Endothelial cell of umbilical vein (primary cell): ENCODE results near the gene GLCE. TPM values are rescaled to one million over a fixed set of nuclear protein-coding genes. Genes with fewer than 3 reads are reported as not detected.

Experiments used
- BruUV-seq: library from RNA; stranded (reverse); fragments of 400-500 nt; replicated peaks from 2 replicates; lab custom pipeline; 2021; lab: Mats Ljungman, UMichigan
- CTCF ChIA-PET: fragments of 300-600, 350-600 bp; sonication (Branson Sonifier 250); formaldehyde crosslinking; loops from one replicate; lab custom pipeline; 2021; ENCODE audit warnings: antibody characterized with exemption, inconsistent platforms; lab: Charles Lee
- POLR2A ChIA-PET: fragments of 300-600, 350-600 bp; sonication (Branson Sonifier 250); formaldehyde crosslinking; loops from one replicate; lab custom pipeline; 2021; ENCODE audit warnings: antibody characterized with exemption, inconsistent platforms; lab: Charles Lee
- DNase-seq: peaks from one replicate; pipeline ENCODE4 v3.0.0-alpha.2; 2011; ENCODE audit warnings: low read depth, low spot score
- FAIRE-seq: peaks from 2 replicates; lab custom pipeline; 2011; peaks lifted over from hg19 to GRCh38; lab: Jason Lieb, UNC
- H2AFZ ChIP-seq: 2 replicates; pipeline ENCODE4 v1.6.0; 2012; ENCODE audit warnings: low read depth, low read length, control low read depth, inconsistent platforms
- H3K27ac ChIP-seq: 2 replicates; pipeline ENCODE4 v1.5.1; 2011; ENCODE audit warnings: low read depth, mild to moderate bottlenecking, control low read depth, low read length, moderate library complexity; ENCODE audit not compliant: insufficient read depth
- H3K27me3 ChIP-seq, 2 experiments: 2 replicates each; pipeline versions ENCODE4 v1.6.0 to v1.6.1; 2011; ENCODE audit warnings: low read length in 2 of 2, mixed read lengths in 1 of 2; ENCODE audit not compliant: control insufficient read depth in 2 of 2, insufficient read depth in 2 of 2
- H3K36me3 ChIP-seq, 2 experiments: 2 replicates in 1 of 2; 3 replicates in 1 of 2; pipeline ENCODE4 v1.5.1; 2011; ENCODE audit warnings: low read length in 2 of 2, mild to moderate bottlenecking in 1 of 2, moderate library complexity in 1 of 2; ENCODE audit not compliant: control insufficient read depth in 2 of 2, insufficient read depth in 2 of 2; ENCODE audit errors: extremely low read depth in 1 of 2
- H3K4me1 ChIP-seq: 3 replicates; pipeline ENCODE4 v1.5.1; 2011; ENCODE audit warnings: mild to moderate bottlenecking, low read length; ENCODE audit not compliant: control insufficient read depth, insufficient read depth; ENCODE audit errors: extremely low read depth
- H3K4me2 ChIP-seq: 2 replicates; pipeline ENCODE4 v1.6.1; 2011; ENCODE audit warnings: low read length, control low read depth, mixed read lengths; ENCODE audit not compliant: insufficient read depth
- H3K4me3 ChIP-seq, 3 experiments: fragments of 200-600 bp in 1 of 3; sonication (generic), shearing (Covaris generic) in 1 of 3; replicated peaks in 1 of 3; 2 replicates each; pipeline ENCODE4 v1.5.1; 2011 to 2016; ENCODE audit warnings: control low read depth in 3 of 3, low read length in 3 of 3, mild to moderate bottlenecking in 2 of 3, inconsistent platforms in 1 of 3, low read depth in 1 of 3, moderate library complexity in 1 of 3; ENCODE audit not compliant: insufficient read depth in 1 of 3
- H3K79me2 ChIP-seq: 2 replicates; pipeline ENCODE4 v1.6.0; 2012; ENCODE audit warnings: low read length, inconsistent platforms; ENCODE audit not compliant: control insufficient read depth, insufficient read depth
- H3K9ac ChIP-seq: replicated peaks from 2 replicates; pipeline ENCODE3; 2011; ENCODE audit warnings: low read length, control low read depth; ENCODE audit not compliant: insufficient read depth; ENCODE audit errors: extremely low read depth
- H3K9me1 ChIP-seq: replicated peaks from 3 replicates; pipeline ENCODE4 v1.6.0; 2011; ENCODE audit warnings: mild to moderate bottlenecking, low read length; ENCODE audit not compliant: control insufficient read depth, insufficient read depth; ENCODE audit errors: extremely low read depth
- H3K9me3 ChIP-seq: replicated peaks from 2 replicates; pipeline ENCODE4 v1.5.1; 2012; ENCODE audit warnings: low read length, inconsistent platforms; ENCODE audit not compliant: control insufficient read depth, insufficient read depth
- H4K20me1 ChIP-seq: replicated peaks from 2 replicates; pipeline ENCODE3; 2011; ENCODE audit warnings: mild to moderate bottlenecking, low read length; ENCODE audit not compliant: control insufficient read depth, insufficient read depth; ENCODE audit errors: extremely low read depth
- EZH2 ChIP-seq: IDR thresholded peaks from 2 replicates; pipeline ENCODE4 v1.6.1; 2012; ENCODE audit warnings: borderline replicate concordance, low read depth, mild to moderate bottlenecking, moderate library complexity, low read length, inconsistent platforms; ENCODE audit not compliant: severe bottlenecking
- FOS ChIP-seq: IDR thresholded peaks from 2 replicates; pipeline ENCODE4 v1.6.1; 2011; ENCODE audit warnings: mild to moderate bottlenecking, low read length, moderate library complexity, borderline replicate concordance; ENCODE audit not compliant: insufficient read depth
- GATA2 ChIP-seq: IDR thresholded peaks from 2 replicates; pipeline ENCODE4 v1.7.0; 2011; ENCODE audit warnings: low read depth, mild to moderate bottlenecking, moderate library complexity, mixed read lengths, low read length; ENCODE audit not compliant: insufficient read length, insufficient read depth
- JUN ChIP-seq: IDR thresholded peaks from 2 replicates; pipeline ENCODE4 v1.6.1; 2011; ENCODE audit warnings: borderline replicate concordance, low read depth; ENCODE audit not compliant: insufficient read length, insufficient read depth
- MYC ChIP-seq: IDR thresholded peaks from one replicate; pipeline ENCODE4 v1.6.1; 2011; ENCODE audit warnings: mild to moderate bottlenecking, low read depth, low read length
- POLR2A ChIP-seq: IDR thresholded peaks from 2 replicates; pipeline ENCODE4 v1.6.1; 2012; ENCODE audit warnings: low read depth, mild to moderate bottlenecking, control low read depth, low read length
- POLR2AphosphoS5 ChIP-seq: IDR thresholded peaks from 2 replicates; pipeline ENCODE4 v1.6.1; 2012; ENCODE audit warnings: low read depth, mild to moderate bottlenecking, control low read depth, low read length, moderate library complexity; ENCODE audit not compliant: insufficient read depth
- dilution Hi-C: fragments of 300-500 bp; cut with MboI; formaldehyde crosslinking; loops from one replicate; pipeline ENCODE4 v1.15.0; 2019; ENCODE audit warnings: low sequenced_read_pairs; ENCODE audit not compliant: extremely low pct_ligation_motif_present
- intact Hi-C: fragments of 100-400 bp; cut with micrococcal nuclease; formaldehyde crosslinking; loops from one replicate; pipeline ENCODE4 v1.10.0; 2022
- polyA plus RNA-seq, 4 experiments: library from polyadenylated mRNA; depleted of rRNA in 3 of 4; stranded (reverse) in 3 of 4; unstranded in 1 of 4; fragments of >200 nt; gene quantifications; 2 replicates each; pipeline versions ENCODE4 v1.2.1 to v1.2.3, GENCODE V29; 2011 to 2012; ENCODE audit warnings: missing spikeins in 1 of 4
- total RNA-seq: library from RNA; stranded (reverse); gene quantifications from 2 replicates; pipeline ENCODE4 v1.2.3, GENCODE V29; 2021
- TF ChIP-seq, protein P1 (sequence below), 2 donors: IDR thresholded peaks; 1 replicate in 1 of 2; 2 replicates in 1 of 2; pipeline ENCODE4 v1.5.1; 2011; ENCODE audit warnings: low read length in 2 of 2, mild to moderate bottlenecking in 2 of 2, moderate library complexity in 2 of 2, control low read depth in 1 of 2, inconsistent platforms in 1 of 2, low read depth in 1 of 2; ENCODE audit not compliant: insufficient read depth in 1 of 2; ENCODE audit errors: extremely low read depth in 1 of 2
- TF ChIP-seq, protein P2 (sequence below): IDR thresholded peaks from 2 replicates; pipeline ENCODE4 v1.6.1; 2011; ENCODE audit not compliant: insufficient read depth, insufficient read length

Gene GLCE
- total and polyA plus RNA-seq, 2 donors (not counting 3 experiments of a cell fraction or from before 2014, with no cell fraction given): 48.1 to 86.6 TPM

DNA sequence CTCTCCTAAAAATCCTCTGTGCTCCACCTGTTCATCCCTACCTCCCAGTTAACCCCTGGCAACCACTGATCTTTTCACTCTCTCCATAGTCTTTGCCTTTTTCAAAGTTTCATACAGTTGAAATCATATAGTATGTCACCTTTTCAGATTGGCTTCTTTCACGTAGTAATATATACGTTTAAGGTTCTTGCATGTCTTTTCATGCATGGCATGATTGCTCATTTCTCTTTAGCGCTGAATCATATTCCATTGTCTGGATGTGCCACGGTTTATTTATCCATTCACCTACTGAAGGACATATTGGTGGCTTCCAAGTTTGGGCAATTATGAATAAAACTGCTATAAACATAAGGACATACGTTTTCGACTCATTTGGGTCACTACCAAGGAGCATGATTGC, 28.7 kb downstream of the GLCE start:
- no TSS peak for BruUV-seq
- ChIA-PET CTCF (no interaction called here), POLR2A (no interaction called here)
- no peaks in the 10 kb centered on the region for H3K9me3 ChIP-seq
- peaks cover 14% of the 10 kb centered on the region for H3K4me1 ChIP-seq
- H3K27me3 ChIP-seq: no peaks in the 10 kb centered on the region
- H3K4me3 ChIP-seq: no peak overlapping the region
- H3K27ac ChIP-seq: no peak overlapping the region
- DNase-seq (no peak), FAIRE-seq (no peak)
- H3K36me3 ChIP-seq: no peaks in the 10 kb centered on the region
- dilution Hi-C loops (no loop called here), intact Hi-C loops (no loop called here)
- no peak overlapping the region for H2AFZ ChIP-seq
- no peak overlapping the region for H3K4me2 ChIP-seq
- peaks cover 84% of the 10 kb centered on the region for H3K79me2 ChIP-seq
- H3K9ac ChIP-seq: no peak overlapping the region
- peaks cover 4% of the 10 kb centered on the region for H4K20me1 ChIP-seq
- no peaks in the 10 kb centered on the region for H3K9me1 ChIP-seq
- TF ChIP-seq POLR2AphosphoS5 (no peak), MYC (no peak), FOS (no peak), POLR2A (no peak), JUN (no peak), GATA2 (no peak), EZH2 (no peak)
- TF ChIP-seq, protein P1, sequence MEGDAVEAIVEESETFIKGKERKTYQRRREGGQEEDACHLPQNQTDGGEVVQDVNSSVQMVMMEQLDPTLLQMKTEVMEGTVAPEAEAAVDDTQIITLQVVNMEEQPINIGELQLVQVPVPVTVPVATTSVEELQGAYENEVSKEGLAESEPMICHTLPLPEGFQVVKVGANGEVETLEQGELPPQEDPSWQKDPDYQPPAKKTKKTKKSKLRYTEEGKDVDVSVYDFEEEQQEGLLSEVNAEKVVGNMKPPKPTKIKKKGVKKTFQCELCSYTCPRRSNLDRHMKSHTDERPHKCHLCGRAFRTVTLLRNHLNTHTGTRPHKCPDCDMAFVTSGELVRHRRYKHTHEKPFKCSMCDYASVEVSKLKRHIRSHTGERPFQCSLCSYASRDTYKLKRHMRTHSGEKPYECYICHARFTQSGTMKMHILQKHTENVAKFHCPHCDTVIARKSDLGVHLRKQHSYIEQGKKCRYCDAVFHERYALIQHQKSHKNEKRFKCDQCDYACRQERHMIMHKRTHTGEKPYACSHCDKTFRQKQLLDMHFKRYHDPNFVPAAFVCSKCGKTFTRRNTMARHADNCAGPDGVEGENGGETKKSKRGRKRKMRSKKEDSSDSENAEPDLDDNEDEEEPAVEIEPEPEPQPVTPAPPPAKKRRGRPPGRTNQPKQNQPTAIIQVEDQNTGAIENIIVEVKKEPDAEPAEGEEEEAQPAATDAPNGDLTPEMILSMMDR (IDR thresholded peaks at IDR 0.05; ENCODE audit: extremely low read depth in 1 of 2, insufficient read depth in 1 of 2, low read depth in 1 of 2, low read length in 2 of 2): no peak
- TF ChIP-seq, protein P2, sequence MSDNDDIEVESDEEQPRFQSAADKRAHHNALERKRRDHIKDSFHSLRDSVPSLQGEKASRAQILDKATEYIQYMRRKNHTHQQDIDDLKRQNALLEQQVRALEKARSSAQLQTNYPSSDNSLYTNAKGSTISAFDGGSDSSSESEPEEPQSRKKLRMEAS: no peak
